Naive thymus-derived CD8-positive, alpha-beta T cell (primary cell): Measurements from ENCODE around the gene TBK1. TPM values are rescaled to one million over a fixed set of nuclear protein-coding genes. Genes with fewer than 3 reads are reported as not detected.

Source experiments
- ATAC-seq, 2 donors: fragments of 150-1000 bp; cut with Tn5 transposase in 1 of 2; sonication (Bioruptor Pico), chemical (Tn5 transposase) in 1 of 2; 1 replicate in 1 of 2; 2 replicates in 1 of 2; pipeline ENCODE4 v1.10.0; 2021; ENCODE audit warnings: mild to moderate bottlenecking in 2 of 2, moderate library complexity in 2 of 2
- POLR2A ChIA-PET: fragments of 350-600 bp; sonication (Branson Sonifier 250); formaldehyde crosslinking; loops from one replicate; lab custom pipeline; 2021; ENCODE audit warnings: antibody characterized with exemption; lab: Charles Lee
- DNase-seq, 10 donors: peaks; one replicate each; pipeline versions ENCODE4 v3.0.0 to v3.0.0-alpha.2; 2020 to 2022
- H3K27ac Mint-ChIP-seq, 10 donors: one replicate each; pipeline ENCODE4 v1.8.0; 2020 to 2022; ENCODE audit warnings: mild to moderate bottlenecking in 10 of 10, mixed read lengths in 10 of 10, moderate library complexity in 4 of 10, inconsistent platforms in 1 of 10
- H3K27me3 Mint-ChIP-seq, 5 donors: one replicate each; pipeline ENCODE4 v1.8.0; 2021 to 2022; ENCODE audit warnings: mixed read lengths in 5 of 5
- H3K36me3 Mint-ChIP-seq, 3 donors: one replicate each; pipeline ENCODE4 v1.8.0; 2020 to 2022; ENCODE audit warnings: mixed read lengths in 3 of 3, mild to moderate bottlenecking in 2 of 3, inconsistent platforms in 1 of 3
- H3K4me1 Mint-ChIP-seq, 4 donors: one replicate each; pipeline ENCODE4 v1.8.0; 2021 to 2022; ENCODE audit warnings: mixed read lengths in 4 of 4
- H3K4me3 Mint-ChIP-seq, 10 donors: one replicate each; pipeline ENCODE4 v1.8.0; 2020 to 2022; ENCODE audit warnings: mild to moderate bottlenecking in 10 of 10, mixed read lengths in 10 of 10, moderate library complexity in 6 of 10, inconsistent platforms in 1 of 10
- H3K9me3 Mint-ChIP-seq, 9 donors: one replicate each; pipeline ENCODE4 v1.8.0; 2020 to 2022; ENCODE audit warnings: mixed read lengths in 9 of 9, mild to moderate bottlenecking in 3 of 9, inconsistent platforms in 1 of 9, moderate library complexity in 1 of 9
- polyA plus RNA-seq, 3 donors: library from polyadenylated mRNA; unstranded; fragments of 300-500 nt; fragmentation: Illumina TruSeq; gene quantifications; one replicate each; pipeline ENCODE4 v1.2.3, GENCODE V29; 2021
- total RNA-seq, 8 experiments: library from RNA in 2 of 8; stranded (reverse) in 2 of 8; gene quantifications; one replicate each; pipeline ENCODE4 v1.2.3 and lab custom pipeline; 2021 to 2026

TBK1 gene
- total and polyA plus RNA-seq, 5 experiments from 2014 or later, result 6.1 to 15.2 (median 9.7) TPM

DNA sequence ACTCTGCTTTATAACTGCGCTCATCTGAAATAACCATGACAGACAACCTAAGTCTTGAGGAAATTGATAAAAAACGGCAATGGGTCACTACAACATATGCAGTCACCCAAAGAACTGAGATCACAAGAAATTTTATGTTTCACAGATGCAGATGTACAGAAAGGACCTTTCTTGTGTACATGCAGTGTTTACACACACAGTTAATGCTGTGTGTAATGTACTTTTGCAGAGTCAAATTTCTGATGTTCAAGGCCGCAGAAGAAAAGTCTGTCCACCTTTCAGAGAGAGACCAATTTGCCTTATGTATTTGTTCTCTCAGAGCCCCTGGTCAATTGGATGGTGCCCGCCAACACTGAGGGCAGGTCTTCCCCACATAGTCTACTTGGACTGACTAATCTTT is 23.0 kb upstream of the TBK1 start:
- Mint-ChIP-seq H3K4me3 (no peak overlapping the region), H3K36me3 (peaks cover 15 to 94% (median 59%) of the 10 kb centered on the region in 3 donors), H3K4me1 (no peaks in the 10 kb centered on the region), H3K27me3 (no peaks in the 10 kb centered on the region), H3K27ac (no peak overlapping the region), H3K9me3 (no peaks in the 10 kb centered on the region)
- DNase-seq (no peak), ATAC-seq (no peak)
- POLR2A ChIA-PET, result no interaction called here

DNA sequence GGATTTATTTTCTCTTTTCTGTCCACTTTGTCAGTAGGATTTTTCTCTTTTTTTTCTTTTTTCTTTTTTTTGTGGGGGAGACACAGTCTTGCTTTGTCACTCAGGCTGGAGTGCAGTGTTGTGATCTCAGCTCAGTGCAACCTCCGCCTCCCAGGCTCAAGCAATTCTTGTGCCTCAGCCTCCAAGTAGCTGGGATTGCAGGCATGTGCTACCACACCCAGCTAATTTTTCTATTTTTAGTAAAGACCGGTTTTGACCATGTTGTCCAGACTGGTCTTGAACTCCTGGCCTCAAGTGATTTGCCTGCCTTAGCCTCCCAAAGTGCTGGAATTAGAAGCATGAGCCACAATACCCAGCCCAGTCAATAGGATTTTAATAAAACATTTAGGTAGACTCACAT is 21.0 kb upstream of the TBK1 start:
- ATAC-seq (no peak), DNase-seq (no peak)
- Mint-ChIP-seq H3K27me3 (no peaks in the 10 kb centered on the region), H3K27ac (peak overlapping the region in 2 of 10 donors; percentile 4 to 29), H3K9me3 (no peaks in the 10 kb centered on the region), H3K36me3 (peaks cover 8 to 94% (median 57%) of the 10 kb centered on the region in 3 donors), H3K4me3 (no peak overlapping the region), H3K4me1 (no peaks in the 10 kb centered on the region)
- POLR2A ChIA-PET, result no interaction called here

DNA sequence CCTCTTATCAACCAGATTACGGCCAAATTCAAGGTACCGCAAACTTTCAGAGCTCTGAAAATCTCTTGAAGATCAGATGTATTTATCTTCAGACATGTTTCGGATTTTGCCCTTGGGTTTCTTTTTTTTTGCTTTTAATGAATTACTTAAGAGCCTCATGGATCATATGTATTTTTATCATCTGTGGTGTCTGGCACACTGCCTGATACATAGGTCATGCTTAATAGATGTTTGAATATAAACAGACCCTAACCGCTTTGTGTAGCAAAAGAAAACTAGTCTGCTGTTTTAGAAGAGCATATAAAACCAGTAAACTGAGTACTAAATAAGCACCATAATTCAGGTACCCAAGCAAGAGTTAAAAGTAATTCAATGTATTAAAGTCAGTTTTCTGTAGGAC is 20.1 kb upstream of the TBK1 start:
- no peaks in the 10 kb centered on the region for H3K27me3 Mint-ChIP-seq

DNA sequence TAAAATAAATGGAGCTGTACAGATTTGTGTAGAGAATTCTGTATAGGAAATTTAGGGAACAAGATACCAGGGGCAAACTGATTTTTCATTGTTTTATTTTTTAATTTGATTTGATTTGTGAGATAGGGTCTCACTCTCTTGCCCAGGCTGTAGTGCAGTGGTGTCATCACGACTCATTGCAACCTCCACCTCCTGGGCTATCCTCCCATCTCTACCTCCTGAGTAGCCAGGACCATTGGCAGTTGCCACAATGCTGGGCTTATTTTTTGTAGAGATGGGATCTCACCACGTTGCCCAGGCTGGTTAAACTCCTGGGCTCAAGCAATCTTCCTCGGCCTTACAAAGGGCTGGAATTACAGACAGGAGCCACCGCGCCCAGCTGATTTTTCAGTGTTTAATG is 18.0 kb upstream of the TBK1 start:
- H3K27ac Mint-ChIP-seq, result peak overlapping the region in 1 of 10 donors; percentile 31
- H3K9me3 Mint-ChIP-seq, result no peaks in the 10 kb centered on the region
- H3K4me3 Mint-ChIP-seq, result no peak overlapping the region
- H3K36me3 Mint-ChIP-seq, result peaks cover 6 to 94% (median 43%) of the 10 kb centered on the region in 3 donors
- no peaks in the 10 kb centered on the region for H3K4me1 Mint-ChIP-seq
- ATAC-seq (no peak), DNase-seq (no peak)
- H3K27me3 Mint-ChIP-seq, result no peaks in the 10 kb centered on the region
- POLR2A ChIA-PET, result no interaction called here

More for the DNA sequence above, 20.1 kb upstream of the TBK1 start:
- Mint-ChIP-seq H3K9me3 (no peaks in the 10 kb centered on the region), H3K27ac (no peak overlapping the region), H3K4me1 (no peaks in the 10 kb centered on the region), H3K4me3 (no peak overlapping the region), H3K36me3 (peaks cover 8 to 94% (median 52%) of the 10 kb centered on the region in 3 donors)
- DNase-seq (no peak), ATAC-seq (no peak)
- POLR2A ChIA-PET, result no interaction called here

DNA sequence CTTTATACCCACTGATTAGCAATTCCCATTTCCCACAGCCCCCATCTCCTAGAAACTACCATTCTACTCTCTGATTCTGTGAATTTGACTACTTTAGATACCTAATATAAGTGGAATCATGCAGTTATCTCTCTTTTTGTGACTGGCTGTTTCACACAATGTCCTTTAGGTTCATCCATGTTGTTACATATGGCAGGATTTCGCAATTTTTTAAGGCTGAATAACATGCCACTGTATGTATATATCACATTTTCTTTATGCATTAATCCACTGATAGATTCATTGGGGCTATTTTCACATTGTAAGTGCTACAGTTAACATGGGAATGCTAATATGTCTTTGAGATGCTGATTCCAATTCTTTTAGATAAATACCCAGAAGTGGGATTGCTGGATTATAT is 11.8 kb upstream of the TBK1 start:
- DNase-seq (no peak), ATAC-seq (no peak)
- H3K4me3 Mint-ChIP-seq, result no peak overlapping the region
- POLR2A ChIA-PET, result no interaction called here
- H3K36me3 Mint-ChIP-seq, result peaks cover 6 to 83% (median 13%) of the 10 kb centered on the region in 3 donors
- no peaks in the 10 kb centered on the region for H3K27me3 Mint-ChIP-seq
- H3K4me1 Mint-ChIP-seq, result peaks cover 0 to 5% (median 0%) of the 10 kb centered on the region in 4 donors
- no peaks in the 10 kb centered on the region for H3K9me3 Mint-ChIP-seq
- no peak overlapping the region for H3K27ac Mint-ChIP-seq

DNA sequence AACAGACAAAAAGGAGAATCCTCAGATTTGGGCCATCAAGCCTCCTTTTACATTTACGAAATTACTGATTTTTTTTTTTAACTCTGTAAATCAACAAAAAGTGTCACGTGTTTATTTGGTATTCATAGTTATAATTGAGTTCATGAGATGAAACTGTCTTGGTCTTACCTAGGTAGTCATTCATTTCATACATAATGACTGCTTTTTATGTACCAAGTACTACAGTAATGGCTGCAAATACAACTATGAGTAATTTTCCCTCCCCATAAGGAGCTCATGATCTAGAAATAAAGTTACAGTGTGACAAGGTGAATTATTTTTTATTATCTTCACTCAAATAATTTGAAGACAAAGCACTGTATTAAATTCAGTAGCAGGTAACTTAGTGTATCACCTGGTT is 6.4 kb upstream of the TBK1 start:
- Mint-ChIP-seq H3K27me3 (no peaks in the 10 kb centered on the region), H3K27ac (peak overlapping the region in 4 of 10 donors; percentile 10 to 76 (median 62))
- POLR2A ChIA-PET, result interaction anchor here (0.6 to 0.7 kb wide), 2 partner anchors 18 to 313 kb away, joined by 3 read pairs; no protein-coding TSS in a partner anchor

DNA sequence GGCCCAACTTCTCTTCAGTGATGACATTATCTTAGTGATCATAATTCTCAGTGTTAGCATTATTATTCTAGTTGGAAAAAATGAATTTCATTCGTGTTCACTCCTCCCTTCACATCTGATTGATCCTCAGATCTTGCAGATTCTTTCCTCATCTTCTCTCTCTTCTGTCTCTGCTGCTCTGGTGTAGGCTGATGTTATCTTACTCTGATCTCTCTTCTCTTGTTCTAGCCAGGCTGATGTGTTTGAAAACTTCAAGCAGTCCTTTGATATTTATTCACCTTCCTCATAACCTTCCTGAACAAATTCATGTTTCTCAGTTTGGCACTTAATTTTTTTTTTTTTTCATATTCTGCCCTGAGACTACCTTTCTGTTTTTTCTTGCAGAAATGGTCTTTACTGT is 5.6 kb upstream of the TBK1 start:
- Mint-ChIP-seq H3K27ac (peak overlapping the region; percentile 1 to 64 (median 8)), H3K27me3 (no peaks in the 10 kb centered on the region), H3K4me3 (no peak overlapping the region), H3K9me3 (no peaks in the 10 kb centered on the region), H3K36me3 (peaks cover 0 to 45% (median 0%) of the 10 kb centered on the region in 3 donors), H3K4me1 (peaks cover 9 to 28% (median 22%) of the 10 kb centered on the region in 4 donors)
- DNase-seq, result no peak
- POLR2A ChIA-PET, result no interaction called here
- peak in 1 of 2 donors; percentile 36 for ATAC-seq

More for the DNA sequence above, 6.4 kb upstream of the TBK1 start:
- DNase-seq (no peak), ATAC-seq (no peak)
- Mint-ChIP-seq H3K9me3 (no peaks in the 10 kb centered on the region), H3K4me3 (no peak overlapping the region), H3K36me3 (peaks cover 0 to 53% (median 5%) of the 10 kb centered on the region in 3 donors), H3K4me1 (peaks cover 8 to 20% (median 14%) of the 10 kb centered on the region in 4 donors)

DNA sequence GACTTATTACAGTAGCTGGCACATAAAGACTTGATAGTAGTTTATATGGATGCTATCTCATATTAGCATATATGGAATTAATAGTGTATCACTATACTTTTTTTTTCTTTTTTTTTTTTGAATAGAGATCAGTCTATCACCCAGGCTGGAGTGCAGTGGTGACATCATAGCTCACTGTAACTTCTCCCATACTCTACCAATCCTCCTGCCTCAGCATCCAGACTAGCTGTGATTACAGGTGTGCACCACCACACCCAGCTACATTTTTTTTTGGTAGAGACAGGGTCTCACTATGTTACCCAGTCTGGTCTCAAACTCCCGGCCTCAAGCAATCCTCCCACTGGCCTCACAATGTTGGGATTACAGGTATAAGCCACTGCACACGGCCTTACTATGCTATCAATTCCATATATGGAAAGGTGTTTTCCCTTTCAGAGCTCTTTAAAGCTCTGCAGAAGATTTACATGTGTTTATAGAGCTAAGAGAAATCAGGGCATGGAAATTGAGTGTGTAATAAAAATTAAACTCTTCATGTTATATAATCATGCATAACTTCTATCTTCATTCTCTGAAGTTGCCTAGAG is 1.8 kb upstream of the TBK1 start:
- H3K36me3 Mint-ChIP-seq, result peaks cover 0 to 18% (median 0%) of the 10 kb centered on the region in 3 donors
- ATAC-seq (no peak), DNase-seq (no peak)
- no peaks in the 10 kb centered on the region for H3K9me3 Mint-ChIP-seq
- H3K4me3 Mint-ChIP-seq, result peak overlapping the region in 9 of 10 donors; percentile 1 to 93 (median 62)
- H3K27me3 Mint-ChIP-seq, result no peaks in the 10 kb centered on the region
- POLR2A ChIA-PET, result interaction anchor here (0.6 to 1.4 kb wide), 2 partner anchors 46 to 314 kb away, joined by 3 to 4 read pairs; partner anchors contain the start of gene XPOT
- peaks cover 16 to 42% (median 38%) of the 10 kb centered on the region in 4 donors for H3K4me1 Mint-ChIP-seq
- peak overlapping the region in 9 of 10 donors; percentile 33 to 95 (median 72) for H3K27ac Mint-ChIP-seq

DNA sequence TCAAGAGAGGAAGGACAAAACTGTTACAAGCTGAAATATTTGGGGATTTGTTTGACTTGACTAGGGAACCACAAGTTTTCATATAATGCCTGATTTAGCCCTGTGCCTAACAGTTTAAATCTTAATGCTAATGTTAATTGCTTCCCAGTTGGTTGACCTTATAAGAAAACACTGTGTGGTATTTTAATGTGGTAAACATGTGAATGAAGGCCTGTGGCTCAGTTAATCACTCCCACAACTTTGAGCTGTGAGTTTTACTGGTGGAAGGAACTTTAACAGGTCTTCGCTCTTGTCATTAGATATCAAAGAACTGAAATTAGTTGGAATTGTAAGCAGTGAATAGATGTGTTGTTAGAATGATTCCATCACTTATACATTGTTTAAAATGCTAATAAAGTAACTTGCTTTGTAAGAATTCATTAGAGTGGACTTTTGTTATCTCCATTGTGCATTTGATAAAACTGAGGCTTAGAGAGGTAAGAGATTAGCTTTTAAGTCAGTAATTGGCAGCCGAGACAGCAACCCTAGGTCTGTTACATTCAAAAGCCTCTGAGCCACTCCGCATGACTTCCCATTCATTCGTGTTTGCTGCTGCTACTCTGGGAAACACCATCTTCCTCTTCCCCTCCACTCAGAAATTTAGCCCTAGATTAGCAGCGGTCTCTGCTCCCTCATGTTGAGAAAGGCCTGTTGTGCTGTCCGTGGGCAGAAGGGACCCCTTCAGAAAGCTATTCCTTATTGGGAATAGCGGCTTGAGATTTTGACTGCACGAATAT is 1.0 kb upstream of the TBK1 start:
- Mint-ChIP-seq H3K9me3 (no peaks in the 10 kb centered on the region), H3K27me3 (no peaks in the 10 kb centered on the region), H3K4me1 (peaks cover 18 to 50% (median 43%) of the 10 kb centered on the region in 4 donors), H3K27ac (peak overlapping the region; percentile 72 to 95 (median 90)), H3K36me3 (peaks cover 0 to 16% (median 0%) of the 10 kb centered on the region in 3 donors), H3K4me3 (peak overlapping the region; percentile 31 to 95 (median 92))
- no peak for DNase-seq
- POLR2A ChIA-PET, result interaction anchor here (1.0 to 1.4 kb wide), 2 partner anchors 47 to 211 kb away, joined by 3 to 5 read pairs; partner anchors contain the start of gene XPOT
- no peak for ATAC-seq

DNA sequence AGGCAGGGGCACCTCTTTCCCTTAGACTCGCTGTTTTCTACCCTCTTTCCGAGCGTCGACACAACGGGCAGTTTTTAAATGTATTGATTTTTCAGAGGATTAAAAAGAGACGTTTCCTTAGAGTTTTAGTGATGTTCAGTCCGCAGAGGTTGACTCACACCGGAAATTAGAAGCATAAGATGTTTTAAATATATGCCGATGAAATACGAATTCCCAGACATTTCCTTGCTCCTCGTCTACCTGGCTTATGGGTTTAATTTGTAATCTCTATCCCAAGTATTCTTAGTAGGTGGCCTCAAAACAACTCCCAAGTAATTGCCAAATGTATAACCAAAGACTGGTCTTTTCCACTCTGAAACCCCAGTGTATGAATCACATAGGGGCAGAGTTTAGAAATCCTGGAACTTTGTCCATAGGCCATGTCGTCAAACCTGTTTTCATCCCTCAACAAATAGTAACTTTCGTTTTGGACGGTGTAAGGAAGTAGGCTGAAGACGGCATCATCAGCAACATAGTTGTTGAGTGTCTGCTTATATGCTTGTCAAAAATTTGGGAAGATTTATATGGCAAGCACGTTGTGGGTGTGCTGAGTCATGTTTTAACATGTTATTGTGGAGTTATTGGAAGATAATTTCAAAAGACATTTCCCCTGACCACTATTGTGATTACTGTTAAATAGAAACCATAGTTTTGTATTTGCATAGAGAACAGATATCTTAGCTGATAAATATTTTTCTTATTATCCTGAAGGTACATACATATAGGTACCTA is 824 bp downstream of the TBK1 start:
- H3K4me3 Mint-ChIP-seq, result peak overlapping the region; percentile 85 to 94 (median 92)
- no peaks in the 10 kb centered on the region for H3K27me3 Mint-ChIP-seq
- peaks cover 17 to 51% (median 45%) of the 10 kb centered on the region in 4 donors for H3K4me1 Mint-ChIP-seq
- ATAC-seq, result peak; percentile 19 to 27
- POLR2A ChIA-PET, result no interaction called here
- no peaks in the 10 kb centered on the region for H3K9me3 Mint-ChIP-seq
- H3K27ac Mint-ChIP-seq, result peak overlapping the region; percentile 79 to 96 (median 92)
- peak in 2 of 10 donors; percentile 13 to 16 for DNase-seq
- H3K36me3 Mint-ChIP-seq, result peaks cover 0 to 5% (median 0%) of the 10 kb centered on the region in 3 donors

DNA sequence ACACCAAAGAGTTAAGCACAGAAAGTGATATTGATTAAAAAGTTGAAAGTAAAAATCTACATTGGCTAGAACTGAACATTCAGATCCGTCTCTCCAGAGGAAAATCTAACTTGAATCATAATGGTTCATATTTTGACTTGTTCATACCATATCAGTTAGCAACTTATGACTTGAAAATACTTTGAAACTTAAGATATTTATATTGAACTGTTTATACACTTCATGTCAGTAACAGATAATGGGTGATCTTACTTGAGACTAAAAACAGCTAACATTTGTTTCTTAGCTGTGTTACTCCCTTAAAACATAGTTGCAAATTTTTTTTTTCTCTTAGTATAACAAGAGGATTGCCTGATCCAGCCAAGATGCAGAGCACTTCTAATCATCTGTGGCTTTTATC is 3.6 kb downstream of the TBK1 start:
- POLR2A ChIA-PET, result interaction anchor here (0.8 kb wide), 1 partner anchor 156 kb away, joined by 3 read pairs; no protein-coding TSS in a partner anchor
- Mint-ChIP-seq H3K4me1 (peaks cover 25 to 63% (median 53%) of the 10 kb centered on the region in 4 donors), H3K27me3 (no peaks in the 10 kb centered on the region), H3K36me3 (peaks cover 0 to 2% (median 0%) of the 10 kb centered on the region in 3 donors), H3K4me3 (no peak overlapping the region), H3K9me3 (no peaks in the 10 kb centered on the region), H3K27ac (peak overlapping the region in 3 of 10 donors; percentile 60 to 81 (median 62))
- ATAC-seq (no peak), DNase-seq (no peak)

DNA sequence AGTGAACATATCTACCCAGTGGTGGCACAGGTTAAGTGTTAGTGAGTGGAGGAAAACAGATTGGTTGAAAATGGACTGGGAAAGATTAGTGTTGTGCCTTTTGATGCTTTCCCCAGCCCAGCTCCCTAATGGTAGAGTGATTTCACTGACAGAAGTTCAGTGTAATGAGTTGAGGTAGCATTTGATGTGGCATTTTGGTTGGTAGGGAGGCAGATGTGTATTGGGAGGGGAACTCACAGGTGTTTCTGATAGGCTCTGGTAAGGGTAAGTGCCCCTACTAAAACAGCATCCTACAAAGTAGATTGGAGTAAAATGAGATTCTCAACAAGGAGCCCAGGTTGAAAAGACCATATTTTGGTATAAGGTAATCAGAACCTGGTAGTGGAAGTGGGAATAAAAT is 4.2 kb downstream of the TBK1 start:
- DNase-seq, result peak in 1 of 10 donors; percentile 8
- Mint-ChIP-seq H3K9me3 (no peaks in the 10 kb centered on the region), H3K27ac (peak overlapping the region in 9 of 10 donors; percentile 42 to 88 (median 60)), H3K4me3 (peak overlapping the region in 4 of 10 donors; percentile 15 to 33 (median 18)), H3K4me1 (peaks cover 25 to 57% (median 47%) of the 10 kb centered on the region in 4 donors), H3K27me3 (no peaks in the 10 kb centered on the region), H3K36me3 (peaks cover 0 to 2% (median 2%) of the 10 kb centered on the region in 3 donors)
- POLR2A ChIA-PET, result no interaction called here
- ATAC-seq, result peak in 1 of 2 donors; percentile 54
